Bone marrow (tissue), 2 donors: ENCODE data around the gene CEP104.

Experiments used
- DNase-seq, 2 donors: peaks; one replicate each; lab custom pipeline; 2025; lab: John Stamatoyannopoulos, UW

Gene CEP104

GRCh38 chr1:3762873-3763228 lies 94.2 kb downstream of the CEP104 start:
- no peak for DNase-seq

- no peak for DNase-seq
Observed at GRCh38 chr1:3762151-3762872, 94.7 kb downstream of the CEP104 start.
